Measurements from ENCODE around the gene AGRN.
"Not testable (repeated sequence)": the region's sequence is repeated elsewhere in the genome, so short reads cannot be mapped to it uniquely, and the experiment has no call there.

AGRN gene

GRCh38 chr1:1020000-1020404 lies at the start of gene AGRN:
Gene AGRN, plus strand, starts transcription at chr1:1020120. Its CDS starts 53 bp downstream, at chr1:1020173.
- DNase-seq, result no peak

GRCh38 chr1:970242-970972 lies 49.5 kb upstream of the AGRN start:
- DNase-seq, result no peak

GRCh38 chr1:970973-971730 lies 48.8 kb upstream of the AGRN start:
- no peak for DNase-seq

DNA sequence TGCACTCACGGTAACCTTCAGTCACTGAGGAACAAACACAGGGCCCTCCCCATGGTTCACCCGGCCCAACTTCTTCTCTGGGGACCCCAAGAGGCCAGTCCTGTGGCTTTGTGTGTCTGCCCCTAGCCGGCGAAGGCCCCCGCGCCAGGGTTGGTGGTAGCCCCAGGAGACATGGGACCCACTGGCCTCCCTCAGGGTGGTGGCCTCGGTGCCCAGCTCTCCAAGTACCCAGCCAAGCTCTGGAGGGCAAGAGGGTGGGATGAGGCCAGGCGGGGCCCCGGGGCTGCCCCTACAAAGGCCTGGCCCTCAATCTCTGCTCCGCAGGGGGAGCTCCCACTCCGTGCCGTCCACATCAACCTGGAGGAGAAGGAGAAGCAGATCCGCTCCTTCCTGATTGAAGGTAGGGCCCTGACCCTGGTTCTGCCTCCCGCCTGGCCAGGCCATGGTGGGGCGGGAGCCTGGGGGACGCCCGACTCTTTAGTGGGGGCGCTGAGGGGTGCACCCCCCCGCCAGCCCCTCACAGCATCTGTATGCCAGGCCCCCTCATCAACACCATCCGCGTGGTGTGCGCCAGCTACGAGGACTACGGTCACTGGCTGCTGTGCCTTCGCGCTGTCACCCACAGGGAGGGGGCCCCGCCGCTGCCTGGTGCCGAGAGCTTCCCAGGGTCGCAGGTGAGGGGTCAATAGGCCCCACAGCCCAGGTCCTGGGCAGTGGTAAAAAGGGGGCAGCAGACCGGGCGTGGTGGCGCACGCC lies 48.0 kb upstream of the AGRN start:
- no peak for DNase-seq

- no peak for DNase-seq
Measured at GRCh38 chr1:972726-973458, 47.0 kb upstream of the AGRN start.

DNA sequence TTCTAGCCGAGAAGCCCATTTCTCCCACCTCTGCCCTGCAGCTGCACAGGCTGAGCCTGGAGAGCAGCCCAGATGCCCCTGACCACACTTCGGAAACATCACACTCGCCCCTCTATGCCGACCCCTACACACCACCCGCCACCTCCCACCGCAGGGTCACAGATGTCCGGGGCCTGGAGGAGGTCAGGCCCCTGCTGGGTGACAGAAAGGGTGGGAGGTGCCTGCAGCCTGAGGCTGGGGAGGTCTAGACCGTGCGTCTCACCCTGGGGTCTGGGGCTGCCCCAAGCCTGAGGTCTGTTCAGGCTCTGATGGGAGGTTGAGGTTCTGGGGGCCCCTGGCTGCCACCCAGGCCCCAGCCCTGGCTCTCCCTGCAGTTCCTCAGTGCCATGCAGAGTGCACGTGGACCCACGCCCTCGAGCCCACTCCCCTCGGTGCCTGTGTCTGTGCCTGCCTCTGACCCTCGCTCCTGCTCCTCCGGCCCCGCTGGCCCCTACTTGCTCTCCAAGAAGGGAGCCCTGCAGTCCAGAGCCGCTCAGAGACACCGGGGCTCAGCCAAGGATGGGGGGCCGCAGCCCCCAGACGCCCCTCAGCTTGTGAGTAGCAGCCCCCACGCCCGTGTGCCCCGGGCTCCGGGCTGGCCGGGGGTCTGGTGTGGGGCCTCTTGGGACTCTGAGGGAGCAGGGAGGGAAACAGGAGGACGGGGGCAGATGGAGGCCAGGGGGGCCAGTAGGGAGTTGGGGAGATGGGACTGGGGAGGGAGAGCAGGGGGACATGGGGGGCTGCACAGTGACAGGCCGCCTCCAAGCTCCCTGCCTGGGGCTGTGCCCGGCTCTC lies 46.2 kb upstream of the AGRN start:
- DNase-seq, result no peak

DNA sequence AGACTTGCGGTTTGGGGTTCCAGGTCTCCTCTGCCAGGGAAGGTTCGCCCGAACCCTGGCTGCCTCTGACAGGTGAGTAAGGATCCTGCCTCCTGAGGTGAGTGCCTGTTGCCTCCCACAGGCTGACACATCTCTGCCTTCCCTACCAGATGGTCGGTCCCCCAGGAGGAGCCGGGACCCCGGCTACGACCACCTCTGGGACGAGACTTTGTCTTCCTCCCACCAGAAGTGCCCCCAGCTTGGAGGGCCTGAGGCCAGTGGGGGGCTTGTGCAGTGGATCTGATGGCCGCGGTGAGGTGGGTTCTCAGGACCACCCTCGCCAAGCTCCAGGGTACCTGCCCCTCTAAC lies 45.7 kb upstream of the AGRN start:
- no peak for DNase-seq

DNA sequence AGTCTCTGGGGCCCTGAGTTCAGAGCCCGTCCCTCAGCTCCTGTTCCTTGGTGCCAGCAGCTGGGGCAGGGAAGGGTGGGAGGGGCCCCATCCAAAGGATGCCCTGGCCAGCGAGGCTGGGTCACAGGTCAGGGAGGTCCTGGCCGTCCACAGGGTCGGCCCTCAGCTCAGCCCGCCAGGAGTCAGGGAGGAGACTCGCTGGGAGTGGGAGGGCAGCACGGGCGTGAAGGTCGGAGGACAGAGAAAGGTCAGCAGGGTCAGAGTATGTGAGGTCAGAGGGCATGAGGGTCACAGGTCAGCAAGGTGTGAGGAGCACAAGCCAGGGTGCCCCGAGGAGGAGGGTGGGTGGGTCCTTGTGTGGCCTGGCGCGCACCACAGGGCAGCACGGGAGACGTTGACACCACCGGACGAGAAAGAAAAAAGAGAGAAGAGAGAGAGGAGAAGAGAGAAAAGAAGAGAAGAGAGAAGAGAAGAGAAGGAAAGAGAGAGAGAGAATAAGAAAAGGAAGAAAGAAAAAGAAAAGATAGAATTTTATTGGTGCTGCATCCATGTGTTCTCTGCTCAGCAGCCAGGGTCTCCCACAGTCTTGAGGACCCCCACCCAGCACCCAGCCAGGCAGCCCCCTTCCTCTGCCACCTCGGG lies 45.1 kb upstream of the AGRN start:
- DNase-seq, result no peak

- no peak for DNase-seq
Measured at GRCh38 chr1:975365-975764, 44.6 kb upstream of the AGRN start.

DNA sequence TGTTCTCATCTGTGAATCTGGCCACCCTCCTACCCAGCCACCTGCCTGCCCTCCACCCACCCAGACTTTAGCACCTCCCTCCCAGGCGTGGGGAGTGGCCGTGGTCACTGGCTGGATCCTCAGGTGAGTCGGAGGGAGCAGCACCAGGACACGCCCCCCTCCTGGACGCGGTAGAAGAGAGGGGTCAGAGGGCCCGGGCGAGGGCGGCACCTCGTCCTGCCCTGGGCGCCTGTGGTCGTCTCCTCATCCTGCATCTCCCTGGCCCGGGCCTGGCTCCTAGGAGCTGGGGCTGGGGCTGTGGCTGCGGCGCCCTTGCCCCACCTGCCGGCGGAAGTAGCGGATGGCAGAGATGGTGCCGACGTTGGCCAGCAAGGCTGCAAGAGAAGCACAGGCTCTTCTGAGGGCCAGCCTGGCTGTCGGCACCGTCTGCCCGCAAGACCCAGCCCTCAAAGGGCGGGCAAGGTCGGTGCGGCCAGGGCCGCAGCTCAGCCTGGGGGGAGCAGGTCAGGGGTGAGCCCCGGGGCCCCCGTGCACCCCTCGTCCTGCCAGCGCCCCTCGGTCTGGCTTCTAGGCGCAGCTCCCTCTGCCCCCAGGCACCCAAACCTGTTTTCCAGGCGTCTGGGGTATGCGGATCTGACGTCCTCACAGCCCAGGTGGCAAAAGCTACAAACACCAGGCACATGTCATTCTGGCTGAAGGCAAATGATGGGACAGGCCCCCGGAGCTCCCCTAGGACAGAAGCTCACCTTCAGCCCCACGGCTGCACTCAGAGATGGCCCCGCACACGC lies 43.8 kb upstream of the AGRN start:
- no peak for DNase-seq

DNA sequence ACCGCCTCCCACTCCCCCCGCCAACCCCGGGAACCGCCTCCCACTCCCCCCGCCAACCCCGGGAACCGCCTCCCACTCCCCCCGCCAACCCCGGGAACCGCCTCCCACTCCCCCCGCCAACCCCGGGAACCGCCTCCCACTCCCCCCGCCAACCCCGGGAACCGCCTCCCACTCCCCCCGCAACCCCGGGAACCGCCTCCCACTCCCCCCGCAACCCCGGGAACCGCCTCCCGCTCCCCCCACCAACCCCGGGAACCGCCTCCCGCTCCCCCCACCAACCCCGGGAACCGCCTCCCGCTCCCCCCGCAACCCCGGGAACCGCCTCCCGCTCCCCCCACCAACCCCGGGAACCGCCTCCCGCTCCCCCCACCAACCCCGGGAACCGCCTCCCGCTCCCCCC lies 43.1 kb upstream of the AGRN start:
- not testable (repeated sequence) for DNase-seq

DNA sequence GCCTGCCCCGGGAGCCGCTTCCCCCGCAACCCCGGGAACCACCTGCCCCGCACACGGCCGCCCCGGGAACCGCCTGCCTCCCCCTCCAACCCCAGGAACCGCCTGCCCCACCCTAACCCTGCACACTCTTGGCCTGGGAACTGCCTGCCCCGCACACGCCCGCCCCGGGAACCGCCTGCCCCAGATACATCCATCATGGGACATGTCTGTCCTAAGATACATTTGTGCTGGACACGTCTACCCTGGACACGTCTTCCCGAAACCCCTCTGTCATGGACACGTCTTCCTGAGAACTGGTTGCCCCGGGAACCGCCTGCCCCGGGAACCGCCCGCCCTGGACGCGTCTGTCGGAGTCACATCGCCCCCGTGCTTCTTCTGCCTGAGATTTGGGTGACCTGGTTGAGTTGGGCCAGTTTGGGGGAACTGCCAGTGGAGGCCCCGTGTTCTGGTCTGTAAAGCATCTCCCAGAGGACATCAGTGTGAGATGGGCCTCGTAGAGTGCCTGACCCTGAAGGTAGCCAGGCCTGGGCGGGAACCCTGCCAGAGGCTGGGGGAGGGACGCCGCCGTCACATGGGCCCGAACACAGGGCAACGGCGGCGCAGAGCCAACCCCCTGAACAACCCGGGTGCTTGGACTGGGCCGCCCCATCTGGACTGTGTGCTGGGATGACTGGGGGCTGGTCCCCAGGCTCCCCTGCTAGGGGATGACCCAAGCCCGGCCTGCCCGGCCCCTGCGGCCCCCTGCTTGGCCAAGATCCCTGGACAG lies 41.7 kb upstream of the AGRN start:
- no peak for DNase-seq

GRCh38 chr1:978835-979743 lies 40.8 kb upstream of the AGRN start:
- DNase-seq, result no peak

GRCh38 chr1:979744-980072 lies 40.2 kb upstream of the AGRN start:
- DNase-seq, result no peak

GRCh38 chr1:980137-980571 lies 39.8 kb upstream of the AGRN start:
- no peak for DNase-seq

- DNase-seq, result no peak
Measured at GRCh38 chr1:980602-981395, 39.1 kb upstream of the AGRN start.

- no peak for DNase-seq
Measured at GRCh38 chr1:981491-981954, 38.4 kb upstream of the AGRN start.

- DNase-seq, result no peak
Measured at GRCh38 chr1:981955-982558, 37.9 kb upstream of the AGRN start, which contains the start of gene PERM1. Gene PERM1, minus strand, starts transcription at chr1:982093. Its CDS starts 1,064 bp downstream, at chr1:981029.
